A673 (cell line): ENCODE data around the gene RPS16.

Experiments
- EZH2 ChIP-seq: fragments of 200-600 bp; sonication (generic); IDR thresholded peaks from 2 replicates; pipeline ENCODE4 v1.6.1; 2017; ENCODE audit warnings: borderline replicate concordance, low read depth, mild to moderate bottlenecking, mixed read lengths, antibody characterized with exemption, low read length; ENCODE audit not compliant: poor library complexity, severe bottlenecking
- TF ChIP-seq, protein P1 (sequence below): fragments of 300-800, 200-600 bp; sonication (generic); conservative IDR thresholded peaks from 2 replicates; pipeline ENCODE4 v1.5.1; 2017; ENCODE audit warnings: low read depth, mild to moderate bottlenecking, antibody characterized with exemption, low read length, moderate library complexity, mixed read lengths

GRCh38 chr19:39471756-39472536, 36.2 kb upstream of the RPS16 start:
- TF ChIP-seq, protein P1, sequence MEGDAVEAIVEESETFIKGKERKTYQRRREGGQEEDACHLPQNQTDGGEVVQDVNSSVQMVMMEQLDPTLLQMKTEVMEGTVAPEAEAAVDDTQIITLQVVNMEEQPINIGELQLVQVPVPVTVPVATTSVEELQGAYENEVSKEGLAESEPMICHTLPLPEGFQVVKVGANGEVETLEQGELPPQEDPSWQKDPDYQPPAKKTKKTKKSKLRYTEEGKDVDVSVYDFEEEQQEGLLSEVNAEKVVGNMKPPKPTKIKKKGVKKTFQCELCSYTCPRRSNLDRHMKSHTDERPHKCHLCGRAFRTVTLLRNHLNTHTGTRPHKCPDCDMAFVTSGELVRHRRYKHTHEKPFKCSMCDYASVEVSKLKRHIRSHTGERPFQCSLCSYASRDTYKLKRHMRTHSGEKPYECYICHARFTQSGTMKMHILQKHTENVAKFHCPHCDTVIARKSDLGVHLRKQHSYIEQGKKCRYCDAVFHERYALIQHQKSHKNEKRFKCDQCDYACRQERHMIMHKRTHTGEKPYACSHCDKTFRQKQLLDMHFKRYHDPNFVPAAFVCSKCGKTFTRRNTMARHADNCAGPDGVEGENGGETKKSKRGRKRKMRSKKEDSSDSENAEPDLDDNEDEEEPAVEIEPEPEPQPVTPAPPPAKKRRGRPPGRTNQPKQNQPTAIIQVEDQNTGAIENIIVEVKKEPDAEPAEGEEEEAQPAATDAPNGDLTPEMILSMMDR, result no peak
- no peak for TF ChIP-seq EZH2
